Panc1 (cell line): Measurements from ENCODE around the gene STAB1. TPM values are rescaled to one million over a fixed set of nuclear protein-coding genes. Genes with fewer than 3 reads are reported as not detected.
A peak's percentile ranks its signal among the peaks of the same experiment; 100 is the strongest.

ENCODE experiments used
- ATAC-seq: fragments of 200-7000 bp; cut with Tn5 transposase; 2 replicates; pipeline ENCODE4 v1.9.1; 2020; ENCODE audit warnings: mild to moderate bottlenecking, moderate library complexity
- BruUV-seq: library from RNA; stranded (reverse); fragments of 400-500 nt; replicated peaks from 2 replicates; lab custom pipeline; 2021; lab: Mats Ljungman, UMichigan
- CTCF ChIA-PET: fragments of 300-600 bp; sonication (Branson Sonifier 250); formaldehyde crosslinking; loops from one replicate; lab custom pipeline; 2022; ENCODE audit warnings: antibody characterized with exemption; lab: Charles Lee
- POLR2A ChIA-PET: fragments of 300-600 bp; sonication (Branson Sonifier 250); formaldehyde crosslinking; loops from one replicate; lab custom pipeline; 2022; ENCODE audit warnings: antibody characterized with exemption; lab: Charles Lee
- DNase-seq: peaks from one replicate; pipeline ENCODE4 v3.0.0-alpha.2; 2010; ENCODE audit warnings: low read depth, low spot score
- H3K27ac ChIP-seq: 2 replicates; pipeline ENCODE4 v1.5.1; 2011; ENCODE audit warnings: mild to moderate bottlenecking, low read length, inconsistent platforms
- H3K27me3 ChIP-seq: fragments of 200-500 bp; sonication (Bioruptor generic); 2 replicates; pipeline ENCODE4 v1.6.0; 2014; ENCODE audit warnings: low read length, inconsistent platforms; ENCODE audit not compliant: control insufficient read depth, insufficient read depth
- H3K36me3 ChIP-seq: fragments of 200-500 bp; sonication (Bioruptor generic); 2 replicates; pipeline ENCODE4 v1.5.1; 2014; ENCODE audit warnings: inconsistent platforms, mild to moderate bottlenecking, low read length, moderate library complexity; ENCODE audit not compliant: control insufficient read depth, insufficient read depth
- H3K4me1 ChIP-seq: 2 replicates; pipeline ENCODE4 v1.5.1; 2011; ENCODE audit warnings: inconsistent platforms, mild to moderate bottlenecking, low read length, moderate library complexity; ENCODE audit not compliant: control insufficient read depth, insufficient read depth
- H3K4me3 ChIP-seq, 2 experiments: 2 replicates each; pipeline ENCODE4 v1.5.1; 2011 to 2012; ENCODE audit warnings: low read depth in 2 of 2, low read length in 2 of 2, mild to moderate bottlenecking in 2 of 2, inconsistent platforms in 1 of 2, moderate library complexity in 1 of 2
- H3K9me3 ChIP-seq: fragments of 200-500 bp; sonication (Bioruptor generic); 2 replicates; pipeline ENCODE4 v1.5.1; 2014; ENCODE audit warnings: low read depth, mild to moderate bottlenecking, inconsistent platforms, low read length, moderate library complexity; ENCODE audit not compliant: control insufficient read depth, insufficient read depth
- CTCF ChIP-seq: fragments of 450-650 bp; IDR thresholded peaks from 2 replicates; pipeline ENCODE4 v1.5.1; 2017; ENCODE audit warnings: mild to moderate bottlenecking
- POLR2AphosphoS5 ChIP-seq: IDR thresholded peaks from 2 replicates; pipeline ENCODE4 v1.6.1; 2012; ENCODE audit warnings: mild to moderate bottlenecking, low read depth, low read length, moderate library complexity
- TCF7L2 ChIP-seq: IDR thresholded peaks from 2 replicates; pipeline ENCODE4 v1.6.1; 2011; ENCODE audit warnings: mild to moderate bottlenecking, low read depth, low read length, inconsistent platforms
- in situ Hi-C: cut with HindIII; loops from 2 replicates; pipeline ENCODE4 v1.10.0; 2016; ENCODE audit warnings: low sequenced_read_pairs, low pct_unique_long_range_greater_than_20kb
- intact Hi-C: fragments of 100-400 bp; cut with micrococcal nuclease; formaldehyde crosslinking; loops from one replicate; pipeline ENCODE4 v1.10.0; 2022; ENCODE audit not compliant: unreplicated experiment
- total RNA-seq: library from RNA; stranded (reverse); gene quantifications from one replicate; pipeline ENCODE4 v1.2.1, GENCODE V29; 2021; ENCODE audit not compliant: unreplicated experiment
- TF ChIP-seq, protein P1 (sequence below), 2 experiments: IDR thresholded peaks; 2 replicates each; pipeline ENCODE4 v1.6.1; 2011 to 2012; ENCODE audit warnings: low read depth in 2 of 2, control low read depth in 1 of 2, low read length in 1 of 2, mild to moderate bottlenecking in 1 of 2, moderate library complexity in 1 of 2; ENCODE audit not compliant: insufficient read depth in 1 of 2

The STAB1 gene
- total RNA-seq, 1 experiment from 2014 or later: 0.39 TPM

DNA sequence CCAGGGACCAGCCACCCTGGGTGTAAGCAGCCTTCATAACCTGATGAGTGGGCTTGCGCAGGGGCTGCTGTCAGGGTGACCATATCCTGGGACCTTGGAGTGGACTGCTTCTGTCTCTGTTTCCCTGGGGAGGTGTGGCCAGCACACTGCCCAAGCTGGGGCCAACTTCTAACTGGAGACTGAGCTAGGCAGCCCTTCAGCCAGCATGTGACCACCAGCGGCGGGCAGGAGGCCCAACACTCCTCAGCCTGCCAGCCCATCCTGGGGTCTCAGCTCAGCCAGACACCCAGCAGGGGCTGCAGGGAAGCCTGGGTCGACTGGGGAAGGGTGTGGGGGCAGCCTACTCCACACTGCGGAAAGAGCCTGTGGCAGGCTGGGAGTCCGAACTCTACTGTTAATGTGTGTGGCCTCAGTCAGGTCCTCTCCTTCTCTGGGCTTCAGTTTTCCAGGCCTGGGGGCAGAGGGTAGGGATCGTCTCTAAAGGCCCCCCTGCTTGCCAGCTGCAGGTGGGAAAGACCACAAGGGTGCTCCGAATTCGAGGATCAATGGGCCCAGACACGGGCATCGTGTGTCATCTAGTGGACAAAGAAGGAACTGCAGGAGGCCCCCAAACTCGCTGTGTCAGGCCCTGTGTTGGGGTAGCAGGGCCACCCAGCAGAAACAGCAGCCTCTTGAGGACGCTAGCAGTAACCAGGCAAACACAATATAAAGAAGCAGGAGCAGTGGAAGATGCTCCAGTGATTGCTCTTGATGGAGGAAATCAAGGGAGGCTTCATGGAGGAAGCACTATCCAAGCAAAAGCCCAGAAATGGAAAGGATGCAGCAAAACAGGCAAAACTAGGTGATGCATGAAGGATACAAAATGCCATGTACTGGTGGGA lies 48.3 kb upstream of the STAB1 start:
- CTCF ChIA-PET: interaction anchor here (0.6 to 1.8 kb wide), 2 partner anchors 14 to 225 kb away, joined by 3 to 9 read pairs; no protein-coding TSS in a partner anchor
- ATAC-seq: peak; percentile 58
- Histone ChIP-seq H3K36me3 (no peaks in the 10 kb centered on the region), H3K27me3 (no peaks in the 10 kb centered on the region), H3K27ac (no peak overlapping the region), H3K4me3 (no peak overlapping the region), H3K9me3 (no peaks in the 10 kb centered on the region), H3K4me1 (peaks cover 14% of the 10 kb centered on the region)
- in situ Hi-C loops: no loop called here
- POLR2A ChIA-PET: no interaction called here
- peak; percentile 66 for DNase-seq
- TF ChIP-seq TCF7L2: no peak
- TF ChIP-seq CTCF: peak; percentile 98
- BruUV-seq: no TSS peak
- intact Hi-C loops: loop anchor here (5.0 kb wide), 1 partner anchor 155 kb away; no protein-coding TSS in a partner anchor

DNA sequence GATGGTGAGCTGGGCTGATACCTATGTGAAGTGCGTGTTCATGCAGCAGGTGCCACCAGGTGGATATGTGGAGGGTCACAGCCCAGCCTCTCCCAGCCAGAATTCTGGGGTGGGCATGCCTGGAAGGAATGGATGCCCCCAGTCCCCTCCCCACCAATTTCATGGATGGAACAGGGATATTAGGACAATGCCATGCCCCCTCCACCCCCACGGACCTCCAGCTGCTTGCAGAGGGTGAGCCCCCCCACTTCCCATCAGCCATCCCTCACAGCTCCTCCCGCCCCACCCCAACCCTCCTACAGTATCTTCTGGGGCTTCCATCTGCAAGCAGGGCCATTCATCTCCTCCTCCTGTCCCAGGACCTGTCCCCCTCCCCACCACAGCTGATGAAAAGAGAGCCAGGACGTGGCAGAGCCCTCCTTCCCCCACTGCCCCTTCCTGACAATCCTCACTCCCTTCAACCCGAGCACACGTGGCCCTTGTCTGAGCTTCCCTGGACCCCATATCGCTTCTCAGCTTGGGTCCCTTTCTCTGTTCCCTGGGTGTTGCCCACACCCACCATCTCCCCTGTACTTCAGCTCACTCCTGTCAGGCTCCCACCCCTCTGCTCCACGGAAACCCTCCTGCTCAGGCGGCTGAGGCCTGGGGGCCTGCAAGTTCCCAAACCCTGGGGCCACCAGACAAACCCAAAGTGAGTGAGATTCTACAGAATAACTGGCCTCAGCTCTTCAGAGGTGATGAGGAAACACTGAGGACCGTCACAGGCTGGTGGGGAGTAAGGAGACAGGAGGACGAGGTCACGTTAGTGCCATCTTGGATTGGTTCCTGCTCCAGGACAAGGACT lies 47.4 kb upstream of the STAB1 start:
- no TSS peak for BruUV-seq
- TF ChIP-seq, protein P1, sequence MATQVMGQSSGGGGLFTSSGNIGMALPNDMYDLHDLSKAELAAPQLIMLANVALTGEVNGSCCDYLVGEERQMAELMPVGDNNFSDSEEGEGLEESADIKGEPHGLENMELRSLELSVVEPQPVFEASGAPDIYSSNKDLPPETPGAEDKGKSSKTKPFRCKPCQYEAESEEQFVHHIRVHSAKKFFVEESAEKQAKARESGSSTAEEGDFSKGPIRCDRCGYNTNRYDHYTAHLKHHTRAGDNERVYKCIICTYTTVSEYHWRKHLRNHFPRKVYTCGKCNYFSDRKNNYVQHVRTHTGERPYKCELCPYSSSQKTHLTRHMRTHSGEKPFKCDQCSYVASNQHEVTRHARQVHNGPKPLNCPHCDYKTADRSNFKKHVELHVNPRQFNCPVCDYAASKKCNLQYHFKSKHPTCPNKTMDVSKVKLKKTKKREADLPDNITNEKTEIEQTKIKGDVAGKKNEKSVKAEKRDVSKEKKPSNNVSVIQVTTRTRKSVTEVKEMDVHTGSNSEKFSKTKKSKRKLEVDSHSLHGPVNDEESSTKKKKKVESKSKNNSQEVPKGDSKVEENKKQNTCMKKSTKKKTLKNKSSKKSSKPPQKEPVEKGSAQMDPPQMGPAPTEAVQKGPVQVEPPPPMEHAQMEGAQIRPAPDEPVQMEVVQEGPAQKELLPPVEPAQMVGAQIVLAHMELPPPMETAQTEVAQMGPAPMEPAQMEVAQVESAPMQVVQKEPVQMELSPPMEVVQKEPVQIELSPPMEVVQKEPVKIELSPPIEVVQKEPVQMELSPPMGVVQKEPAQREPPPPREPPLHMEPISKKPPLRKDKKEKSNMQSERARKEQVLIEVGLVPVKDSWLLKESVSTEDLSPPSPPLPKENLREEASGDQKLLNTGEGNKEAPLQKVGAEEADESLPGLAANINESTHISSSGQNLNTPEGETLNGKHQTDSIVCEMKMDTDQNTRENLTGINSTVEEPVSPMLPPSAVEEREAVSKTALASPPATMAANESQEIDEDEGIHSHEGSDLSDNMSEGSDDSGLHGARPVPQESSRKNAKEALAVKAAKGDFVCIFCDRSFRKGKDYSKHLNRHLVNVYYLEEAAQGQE (IDR thresholded peaks at IDR 0.05; ENCODE audit: insufficient read depth in 1 of 2, low read depth in 2 of 2, low read length in 1 of 2): no peak
- no peak for TF ChIP-seq POLR2AphosphoS5
- TF ChIP-seq TCF7L2: no peak
- POLR2A ChIA-PET: no interaction called here
- no peaks in the 10 kb centered on the region for H3K9me3 ChIP-seq
- no peak for DNase-seq
- ATAC-seq: no peak
- H3K4me1 ChIP-seq: peaks cover 14% of the 10 kb centered on the region
- no peaks in the 10 kb centered on the region for H3K27me3 ChIP-seq
- no peak overlapping the region; the same call in 1 of the 2 replicates for H3K27ac ChIP-seq
- no peak overlapping the region for H3K4me3 ChIP-seq
- CTCF ChIA-PET: interaction anchor here (0.7 to 1.6 kb wide), 4 partner anchors 20 to 744 kb away, joined by 3 to 6 read pairs (median 5); no protein-coding TSS in a partner anchor
- in situ Hi-C loops (no loop called here), intact Hi-C loops (loop anchor here (5.0 kb wide), 1 partner anchor 155 kb away; no protein-coding TSS in a partner anchor)
- H3K36me3 ChIP-seq: no peaks in the 10 kb centered on the region
